Smooth muscle cell (in vitro differentiated cells): Measurements from ENCODE around the gene DDX51. TPM values are rescaled to one million over a fixed set of nuclear protein-coding genes. Genes with fewer than 3 reads are reported as not detected.

ENCODE experiments used
- DNase-seq: peaks from one replicate; lab custom pipeline; 2025; ENCODE audit not compliant: unreplicated experiment; lab: John Stamatoyannopoulos, UW
- H2AFZ ChIP-seq: fragments of 200-600 bp; sonication (generic); 2 replicates; pipeline ENCODE4 v1.6.0; 2016; ENCODE audit warnings: antibody characterized with exemption, low read depth, mild to moderate bottlenecking
- H3F3A ChIP-seq: fragments of 200-600 bp; sonication (generic); 2 replicates; pipeline ENCODE4 v1.6.0; 2017; ENCODE audit warnings: antibody characterized with exemption, low read depth
- H3K27ac ChIP-seq: fragments of 200-600 bp; sonication (generic); 2 replicates; pipeline ENCODE4 v1.5.1; 2016; ENCODE audit warnings: low read depth, mild to moderate bottlenecking
- H3K27me3 ChIP-seq: fragments of 200-600 bp; sonication (generic); 2 replicates; pipeline ENCODE4 v1.6.1; 2016; ENCODE audit warnings: low read depth, mild to moderate bottlenecking
- H3K36me3 ChIP-seq: fragments of 200-600 bp; sonication (generic); 2 replicates; pipeline ENCODE4 v1.5.1; 2016; ENCODE audit warnings: low read depth
- H3K4me1 ChIP-seq: fragments of 200-600 bp; sonication (generic); 2 replicates; pipeline ENCODE4 v1.5.1; 2016; ENCODE audit warnings: low read depth
- H3K4me2 ChIP-seq: fragments of 200-600 bp; sonication (generic); 2 replicates; pipeline ENCODE4 v1.6.0; 2016; ENCODE audit warnings: mild to moderate bottlenecking
- H3K4me3 ChIP-seq: fragments of 200-600 bp; sonication (generic); 2 replicates; pipeline ENCODE4 v1.5.1; 2016; ENCODE audit warnings: mild to moderate bottlenecking
- H3K79me2 ChIP-seq: fragments of 200-600 bp; sonication (generic); 2 replicates; pipeline ENCODE4 v1.6.0; 2016; ENCODE audit warnings: low read depth, mild to moderate bottlenecking
- H3K9ac ChIP-seq: fragments of 200-600 bp; sonication (generic); 2 replicates; pipeline ENCODE4 v1.6.0; 2016; ENCODE audit warnings: low read depth
- H3K9me3 ChIP-seq: fragments of 200-600 bp; sonication (generic); replicated peaks from 2 replicates; pipeline ENCODE4 v1.5.1; 2016; ENCODE audit warnings: low read depth
- H4K20me1 ChIP-seq: fragments of 200-600 bp; sonication (generic); 2 replicates; pipeline ENCODE4 v1.6.0; 2016; ENCODE audit warnings: low read depth
- WGBS: methylation state at CpG from one replicate; pipeline ENCODE4 v1.1.7; 2016; ENCODE audit warnings: low lambda C conversion rate; 5-methylcytosine and 5-hydroxymethylcytosine counted together
- polyA plus RNA-seq: library from polyadenylated mRNA; unstranded; fragments of >200 nt; fragmentation: Nextera tagmentation; extraction: Ambion mirVana; gene quantifications from 2 replicates; pipeline ENCODE4 v1.2.1, GENCODE V29; 2016
- total RNA-seq: library from RNA; depleted of rRNA; stranded (reverse); fragments of >200 nt; gene quantifications from 2 replicates; pipeline ENCODE4 v1.2.3, GENCODE V29; 2014
- TF ChIP-seq, protein P1 (sequence below): fragments of 200-600 bp; sonication (generic); IDR thresholded peaks from 2 replicates; pipeline ENCODE4 v1.5.1; 2017; ENCODE audit warnings: borderline replicate concordance, mild to moderate bottlenecking, antibody characterized with exemption; ENCODE audit not compliant: insufficient read depth, poor library complexity, severe bottlenecking

Gene DDX51
- total and polyA plus RNA-seq, 2 experiments from 2014 or later = 1.6 to 12.5 TPM

DNA sequence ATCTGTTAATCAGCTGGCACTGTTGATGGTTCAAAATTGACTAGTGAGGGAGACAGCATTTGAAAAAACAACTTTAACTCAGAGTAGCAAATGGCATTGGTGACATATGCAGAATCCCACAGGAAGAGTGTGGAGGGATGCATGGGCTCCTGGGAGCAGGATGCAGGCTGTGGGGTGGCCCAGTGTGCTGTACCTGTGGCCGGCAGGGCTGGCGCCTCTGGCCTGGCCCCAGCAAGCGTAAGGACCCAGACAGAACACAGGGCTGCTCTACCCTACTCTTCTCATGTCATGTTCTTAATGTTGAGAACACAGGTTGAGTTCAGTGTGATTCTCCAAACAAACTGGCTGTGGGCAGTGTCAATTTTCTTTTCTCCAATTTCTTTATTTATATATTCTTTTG is 33.4 kb downstream of the DDX51 start:
- Histone ChIP-seq H3K36me3 (no peaks in the 10 kb centered on the region), H3K4me1 (no peaks in the 10 kb centered on the region), H4K20me1 (peaks cover 31% of the 10 kb centered on the region), H3K79me2 (peaks cover 3% of the 10 kb centered on the region), H3K9ac (no peak overlapping the region), H3K4me3 (no peak overlapping the region), H3K9me3 (no peaks in the 10 kb centered on the region), H3K27me3 (no peaks in the 10 kb centered on the region), H3K27ac (no peak overlapping the region), H3K4me2 (no peak overlapping the region), H3F3A (no peaks in the 10 kb centered on the region), H2AFZ (no peak overlapping the region)
- TF ChIP-seq, protein P1, sequence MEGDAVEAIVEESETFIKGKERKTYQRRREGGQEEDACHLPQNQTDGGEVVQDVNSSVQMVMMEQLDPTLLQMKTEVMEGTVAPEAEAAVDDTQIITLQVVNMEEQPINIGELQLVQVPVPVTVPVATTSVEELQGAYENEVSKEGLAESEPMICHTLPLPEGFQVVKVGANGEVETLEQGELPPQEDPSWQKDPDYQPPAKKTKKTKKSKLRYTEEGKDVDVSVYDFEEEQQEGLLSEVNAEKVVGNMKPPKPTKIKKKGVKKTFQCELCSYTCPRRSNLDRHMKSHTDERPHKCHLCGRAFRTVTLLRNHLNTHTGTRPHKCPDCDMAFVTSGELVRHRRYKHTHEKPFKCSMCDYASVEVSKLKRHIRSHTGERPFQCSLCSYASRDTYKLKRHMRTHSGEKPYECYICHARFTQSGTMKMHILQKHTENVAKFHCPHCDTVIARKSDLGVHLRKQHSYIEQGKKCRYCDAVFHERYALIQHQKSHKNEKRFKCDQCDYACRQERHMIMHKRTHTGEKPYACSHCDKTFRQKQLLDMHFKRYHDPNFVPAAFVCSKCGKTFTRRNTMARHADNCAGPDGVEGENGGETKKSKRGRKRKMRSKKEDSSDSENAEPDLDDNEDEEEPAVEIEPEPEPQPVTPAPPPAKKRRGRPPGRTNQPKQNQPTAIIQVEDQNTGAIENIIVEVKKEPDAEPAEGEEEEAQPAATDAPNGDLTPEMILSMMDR = no peak
- 100% methylated on average over 3 of the region's 3 CpGs for WGBS
- DNase-seq = no peak

DNA sequence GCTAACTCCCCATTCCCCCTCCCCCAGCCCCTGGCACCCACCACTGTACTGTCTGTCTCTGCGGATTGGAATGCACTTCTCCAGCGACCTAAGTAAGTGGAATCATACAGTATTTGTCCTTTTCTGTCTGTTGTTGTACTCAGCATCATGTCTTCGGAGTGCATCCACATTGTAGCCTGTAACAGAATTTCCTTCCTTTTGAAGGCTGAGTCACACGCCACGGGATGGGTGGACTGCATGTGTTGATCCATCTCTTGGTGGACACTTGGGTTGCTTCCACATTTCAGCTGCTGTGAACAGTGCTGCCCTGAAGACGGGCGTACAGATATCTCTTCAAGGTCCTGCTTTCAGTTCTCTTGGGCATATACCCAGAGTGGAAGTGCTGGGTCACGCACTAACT is 34.4 kb downstream of the DDX51 start:
- Histone ChIP-seq H3F3A (no peaks in the 10 kb centered on the region), H2AFZ (no peak overlapping the region), H3K9ac (no peak overlapping the region), H3K27me3 (no peaks in the 10 kb centered on the region), H3K4me1 (no peaks in the 10 kb centered on the region), H4K20me1 (peaks cover 38% of the 10 kb centered on the region), H3K79me2 (peaks cover 3% of the 10 kb centered on the region), H3K4me3 (no peak overlapping the region), H3K9me3 (no peaks in the 10 kb centered on the region), H3K4me2 (no peak overlapping the region), H3K36me3 (no peaks in the 10 kb centered on the region), H3K27ac (no peak overlapping the region)
- no peak for DNase-seq
- WGBS = 97% methylated on average over 8 of the region's 8 CpGs
- TF ChIP-seq, protein P1 = no peak

GRCh38 chr12:132108211-132108832 is 35.8 kb downstream of the DDX51 start:
- Histone ChIP-seq H3K4me1 (no peaks in the 10 kb centered on the region), H4K20me1 (peaks cover 44% of the 10 kb centered on the region), H3K36me3 (no peaks in the 10 kb centered on the region), H3K9me3 (no peaks in the 10 kb centered on the region), H3F3A (no peaks in the 10 kb centered on the region), H3K27ac (no peak overlapping the region), H3K27me3 (no peaks in the 10 kb centered on the region), H2AFZ (no peak overlapping the region), H3K79me2 (peaks cover 3% of the 10 kb centered on the region), H3K4me3 (no peak overlapping the region), H3K9ac (no peak overlapping the region), H3K4me2 (no peak overlapping the region)
- WGBS = 87% methylated on average over 16 of the region's 16 CpGs
- DNase-seq = no peak
- TF ChIP-seq, protein P1 = no peak

DNA sequence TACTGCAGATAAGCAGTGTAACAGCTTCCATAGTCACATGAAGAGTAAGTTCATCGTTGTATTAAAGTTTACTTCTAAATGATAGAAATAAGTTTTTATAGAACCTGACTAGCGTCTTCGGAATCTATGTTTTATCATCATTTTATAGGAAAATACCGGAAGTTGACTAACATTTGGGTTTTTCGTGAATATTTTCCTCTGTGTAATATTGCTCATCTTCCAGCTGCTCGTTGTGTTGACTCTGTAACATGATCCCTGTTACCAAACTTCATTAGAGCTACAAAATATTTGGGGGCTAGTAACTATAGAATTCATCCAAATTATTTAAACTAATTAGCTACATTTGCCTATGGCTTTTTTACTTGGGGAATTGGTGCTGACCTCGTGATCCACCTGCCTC is 37.2 kb downstream of the DDX51 start:
- no peak overlapping the region for H3K4me3 ChIP-seq
- no peak overlapping the region for H3K4me2 ChIP-seq
- no peaks in the 10 kb centered on the region for H3K27me3 ChIP-seq
- H3K36me3 ChIP-seq = no peaks in the 10 kb centered on the region
- TF ChIP-seq, protein P1 = no peak
- peaks cover 3% of the 10 kb centered on the region for H3K79me2 ChIP-seq
- peaks cover 53% of the 10 kb centered on the region for H4K20me1 ChIP-seq
- H3K27ac ChIP-seq = no peak overlapping the region
- H3K9ac ChIP-seq = no peak overlapping the region
- no peaks in the 10 kb centered on the region for H3K4me1 ChIP-seq
- H3F3A ChIP-seq = no peaks in the 10 kb centered on the region
- H3K9me3 ChIP-seq = no peaks in the 10 kb centered on the region
- no peak overlapping the region for H2AFZ ChIP-seq
- 97% methylated on average over 7 of the region's 7 CpGs for WGBS
- no peak for DNase-seq
